Germinal center (tissue), 1 donor: ENCODE measurements around the gene VPS13A.
"Not testable (repeated sequence)": the region's sequence is repeated elsewhere in the genome, so short reads cannot be mapped to it uniquely, and the experiment has no call there.

Source experiments
- DNase-seq: peaks from one replicate; pipeline ENCODE4 v3.0.0; 2012; ENCODE audit warnings: mixed read lengths, low spot score

The VPS13A gene

DNA sequence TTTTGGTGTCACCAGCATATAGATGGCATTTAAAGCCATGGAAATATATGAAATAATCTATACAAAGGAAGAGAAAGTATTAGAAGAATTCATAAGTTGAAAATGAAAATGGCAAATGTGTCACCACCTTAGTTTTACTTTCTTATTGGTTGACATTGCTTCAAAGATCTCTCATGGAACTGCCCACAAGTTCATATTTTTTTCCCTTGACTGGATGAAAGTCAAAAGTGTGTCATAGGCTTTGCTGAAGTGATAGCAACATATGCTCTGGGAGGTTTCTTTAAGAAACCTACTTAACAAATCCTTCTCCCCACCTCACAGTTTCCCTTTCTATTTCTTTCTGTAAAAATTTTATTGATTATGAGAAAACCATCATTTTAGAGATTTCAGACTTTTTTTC lies 127.2 kb downstream of the VPS13A start:
- no peak for DNase-seq

DNA sequence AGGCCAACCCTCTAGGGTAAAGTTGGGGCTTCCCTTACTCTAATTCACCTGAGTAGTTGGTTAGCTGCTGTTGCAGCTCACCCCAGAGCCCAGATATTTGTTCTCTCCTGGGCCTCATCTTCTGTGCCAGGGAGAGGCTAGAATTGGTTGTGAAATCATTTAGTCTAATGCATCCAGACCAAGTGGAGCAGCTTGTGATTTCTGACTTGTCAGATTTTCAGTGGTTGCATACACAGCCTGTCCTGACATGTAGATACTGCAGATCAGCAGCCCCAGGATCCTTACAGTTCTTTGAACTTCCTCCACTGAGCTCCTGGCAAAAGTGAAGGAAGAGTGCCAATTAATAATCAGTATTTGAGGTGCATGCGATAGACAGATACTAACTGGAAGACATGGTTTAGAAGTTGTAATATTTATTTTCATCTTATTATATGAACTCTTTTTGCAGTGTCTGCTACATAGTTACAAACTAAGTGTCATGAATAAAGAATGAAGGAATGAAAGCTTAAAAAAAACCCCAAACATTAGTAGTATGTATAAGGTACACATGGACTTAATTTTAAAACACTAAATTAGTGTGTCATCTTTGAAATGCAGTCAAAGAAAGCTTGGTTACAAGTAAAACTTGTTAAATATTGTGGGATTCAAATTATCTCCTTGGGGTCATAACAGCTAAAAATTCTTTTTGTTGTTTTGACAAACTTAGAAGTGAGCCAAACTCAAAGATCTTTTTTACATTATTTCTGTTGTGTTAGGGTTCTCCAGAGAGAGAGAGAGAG lies 128.5 kb downstream of the VPS13A start:
- no peak for DNase-seq

DNA sequence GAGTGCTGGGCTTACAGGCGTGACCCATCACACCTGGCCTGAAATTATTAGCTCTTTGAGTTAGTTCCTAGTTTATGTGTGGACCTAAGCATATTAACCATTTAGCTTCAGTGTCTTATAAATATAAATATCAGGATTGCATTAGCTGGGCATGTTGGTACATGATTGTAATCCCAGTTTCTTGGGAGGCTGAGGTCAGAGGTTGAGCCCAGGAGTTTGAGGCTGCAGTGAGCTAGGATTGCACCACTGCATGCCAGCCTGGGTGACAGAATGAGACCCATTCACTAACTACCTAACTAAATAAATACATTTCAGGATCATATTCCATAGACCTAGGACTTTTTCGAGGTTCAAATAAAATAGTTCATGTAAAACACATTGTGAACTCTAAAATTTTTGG lies 129.8 kb downstream of the VPS13A start:
- DNase-seq: no peak

DNA sequence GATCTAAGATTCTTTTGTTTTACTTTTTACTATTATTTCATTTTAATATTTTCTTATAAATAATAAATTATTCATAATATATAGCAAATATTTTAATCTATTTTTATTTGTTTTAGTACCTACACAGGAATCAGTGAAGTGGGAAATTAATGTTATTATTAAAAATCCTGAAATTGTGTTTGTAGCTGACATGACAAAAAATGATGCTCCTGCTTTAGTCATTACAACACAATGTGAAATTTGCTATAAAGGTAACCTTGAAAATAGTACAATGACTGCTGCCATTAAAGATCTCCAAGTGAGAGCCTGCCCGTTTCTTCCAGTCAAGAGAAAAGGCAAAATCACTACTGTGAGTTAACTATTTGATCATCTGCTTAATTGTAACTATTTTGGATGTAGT lies 138.7 kb downstream of the VPS13A start:
- DNase-seq: no peak

DNA sequence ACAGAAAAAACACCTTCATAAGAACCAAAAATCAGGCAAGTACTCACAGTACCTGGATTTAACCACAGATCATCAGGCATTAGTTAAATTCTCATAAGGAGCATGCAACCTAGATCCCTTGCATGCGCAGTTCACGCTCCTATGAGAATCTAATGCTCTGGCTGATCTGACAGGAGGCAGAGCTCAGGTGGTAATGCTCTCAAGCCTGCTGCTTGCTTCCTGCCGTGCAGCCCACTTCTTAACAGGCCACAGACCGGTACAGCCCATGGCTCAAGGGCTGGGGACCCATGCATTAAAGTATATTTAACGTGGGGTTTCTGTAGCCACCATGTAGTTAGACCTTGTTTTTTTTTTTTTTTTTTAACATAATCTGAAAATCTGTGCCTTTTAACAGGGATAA lies 147.7 kb downstream of the VPS13A start:
- no peak for DNase-seq

DNA sequence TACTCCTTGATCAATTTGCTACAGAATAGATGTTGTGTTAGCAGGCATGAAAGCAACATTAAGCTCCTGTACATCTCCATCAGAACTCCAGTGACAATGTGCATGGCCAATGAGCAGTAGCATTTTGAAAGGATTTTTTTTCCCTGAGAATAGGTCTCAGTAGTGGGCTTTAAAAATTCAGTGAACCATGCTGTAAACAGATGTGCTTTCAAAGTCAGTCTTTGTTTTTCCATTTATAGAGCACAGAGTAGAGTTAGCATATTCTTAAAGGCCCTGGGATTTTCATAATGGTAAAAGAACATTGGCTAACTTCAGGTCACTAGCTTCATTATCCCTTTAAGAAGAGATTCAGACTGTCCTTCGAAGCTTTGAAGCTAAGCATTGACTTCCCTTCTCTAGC lies 150.8 kb downstream of the VPS13A start:
- no peak for DNase-seq

DNA sequence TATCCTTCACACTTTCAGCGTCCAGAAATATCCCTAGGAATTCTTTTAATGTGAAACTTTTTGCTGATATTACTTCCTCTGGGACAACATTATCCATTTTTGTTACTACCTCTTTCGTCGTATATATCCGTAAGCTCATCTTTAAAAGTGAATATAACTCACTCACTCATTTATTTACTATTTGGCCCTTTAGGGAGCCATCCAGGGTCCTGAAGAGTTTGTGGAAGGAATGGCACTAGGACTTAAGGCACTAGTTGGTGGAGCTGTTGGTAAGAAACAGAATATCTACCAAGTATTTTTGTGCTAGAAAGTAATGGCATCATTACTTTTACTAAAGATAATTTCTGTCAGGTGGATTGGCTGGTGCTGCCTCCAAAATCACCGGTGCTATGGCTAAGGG lies 192.7 kb downstream of the VPS13A start:
- no peak for DNase-seq

DNA sequence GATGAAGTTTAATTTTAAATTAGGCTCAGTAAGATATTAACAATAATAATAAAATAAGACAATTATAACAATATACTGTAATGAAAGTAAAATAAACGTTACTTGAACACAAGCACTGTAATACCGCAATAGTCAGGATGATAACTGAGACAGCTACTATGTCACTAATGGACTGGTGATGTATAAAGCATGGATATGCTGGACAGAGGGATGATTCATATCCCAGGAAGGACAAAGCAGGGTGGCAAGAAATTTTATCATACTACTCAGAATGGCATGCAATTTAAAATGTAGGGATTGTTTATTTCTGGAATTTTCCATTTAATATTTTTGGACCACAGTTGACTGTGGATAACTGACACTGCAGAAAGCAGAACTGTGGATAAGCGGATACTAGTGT lies 196.9 kb downstream of the VPS13A start:
- DNase-seq: no peak

DNA sequence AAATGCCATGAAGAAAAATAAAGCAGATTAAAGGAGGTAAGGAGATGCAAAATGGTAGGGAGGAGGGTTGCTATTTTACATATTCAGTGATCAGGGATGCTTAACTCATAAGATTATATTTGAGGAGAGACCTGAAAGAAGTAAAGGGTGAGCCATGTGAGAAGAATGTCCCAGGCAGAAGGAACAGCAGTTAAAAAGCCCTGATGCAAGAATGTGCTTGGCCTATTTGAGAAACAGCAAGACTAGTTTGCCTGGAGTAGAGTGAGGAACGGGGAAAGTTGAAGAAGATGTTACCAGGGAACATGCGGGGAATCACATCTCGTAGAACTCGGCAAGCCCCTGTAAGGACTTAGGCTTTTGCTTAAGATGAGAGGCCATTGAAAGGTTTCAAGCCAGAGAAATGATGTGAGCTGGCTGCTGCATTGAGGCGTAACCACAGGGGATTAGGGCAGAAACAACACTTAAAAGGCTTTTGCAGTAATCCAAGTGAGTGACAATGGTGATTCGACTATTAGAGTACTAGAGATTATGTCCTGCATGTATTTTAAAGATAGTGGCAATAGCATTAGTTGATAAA lies 198.7 kb downstream of the VPS13A start:
- DNase-seq: no peak

DNA sequence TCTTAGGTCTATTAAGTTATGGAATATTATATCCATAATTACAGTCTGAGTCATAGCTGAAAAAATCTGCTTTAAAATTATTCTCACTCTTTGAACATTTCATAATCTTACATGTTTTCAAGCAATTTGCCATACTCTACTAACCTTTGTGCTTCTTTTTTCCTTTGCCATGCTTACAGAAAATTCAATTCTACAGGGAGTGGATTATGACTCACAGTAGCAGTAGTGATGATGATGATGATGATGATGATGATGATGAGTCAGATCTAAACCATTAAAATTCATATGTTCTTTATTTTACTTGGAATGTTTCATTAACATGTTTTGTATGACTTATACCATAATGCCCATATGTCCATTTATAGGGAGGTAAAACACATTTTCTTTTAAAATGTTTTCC lies 207.1 kb downstream of the VPS13A start:
- DNase-seq: no peak

DNA sequence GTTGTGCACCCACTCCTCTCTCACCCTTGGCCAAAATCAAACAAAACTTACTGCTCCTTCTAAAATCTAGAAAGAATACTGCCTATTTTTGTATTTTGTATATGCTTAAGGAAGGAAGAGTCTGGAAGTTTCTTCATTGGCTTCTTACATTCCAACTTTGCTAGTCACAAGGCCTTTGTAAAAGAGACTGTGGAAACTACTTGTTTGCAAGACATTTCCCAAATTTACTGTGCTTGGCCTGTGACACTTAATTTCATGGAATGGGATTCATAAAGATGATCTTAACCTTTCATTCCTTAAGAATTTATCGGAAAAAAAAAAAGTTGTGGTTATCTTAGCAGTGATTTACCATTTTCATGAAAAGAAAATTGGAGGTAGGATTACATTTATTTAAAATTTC lies 208.9 kb downstream of the VPS13A start:
- DNase-seq: no peak

DNA sequence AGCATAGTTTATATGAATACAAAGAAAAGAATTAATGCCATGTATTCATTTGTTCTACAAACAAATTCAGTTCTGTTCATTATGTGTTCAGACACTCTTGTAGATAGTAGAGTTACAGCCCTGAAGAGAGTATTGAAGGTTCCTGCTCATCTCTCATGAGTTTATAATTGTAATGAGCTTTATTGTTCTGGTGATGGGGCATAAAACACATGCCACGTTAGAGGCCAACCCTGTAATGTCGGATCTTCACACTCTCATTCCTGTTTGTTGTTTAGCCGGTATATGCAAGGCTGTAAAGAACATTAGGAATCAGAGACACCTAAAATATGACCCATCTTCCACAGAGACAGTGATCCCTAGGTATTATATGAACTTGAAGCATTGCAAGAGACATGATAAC lies 214.5 kb downstream of the VPS13A start:
- DNase-seq: no peak

DNA sequence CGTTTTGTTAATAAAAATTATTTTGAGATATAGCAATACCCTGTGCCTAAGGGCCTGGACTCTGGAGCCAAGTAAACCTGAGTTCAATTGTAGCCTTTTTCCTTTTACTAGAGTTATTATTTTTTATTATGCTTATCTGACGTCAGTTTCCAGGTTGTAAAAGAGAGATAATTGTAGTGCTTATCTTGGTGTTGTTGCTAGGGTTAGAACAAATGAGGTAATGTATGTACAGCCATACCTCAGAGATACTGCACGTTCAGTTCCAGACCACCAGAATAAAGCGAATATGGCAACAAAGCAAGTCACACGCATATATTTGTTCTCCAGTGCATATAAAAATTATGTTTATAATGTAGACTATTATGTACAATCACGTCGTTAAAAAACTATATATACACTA lies 215.0 kb downstream of the VPS13A start:
- no peak for DNase-seq

DNA sequence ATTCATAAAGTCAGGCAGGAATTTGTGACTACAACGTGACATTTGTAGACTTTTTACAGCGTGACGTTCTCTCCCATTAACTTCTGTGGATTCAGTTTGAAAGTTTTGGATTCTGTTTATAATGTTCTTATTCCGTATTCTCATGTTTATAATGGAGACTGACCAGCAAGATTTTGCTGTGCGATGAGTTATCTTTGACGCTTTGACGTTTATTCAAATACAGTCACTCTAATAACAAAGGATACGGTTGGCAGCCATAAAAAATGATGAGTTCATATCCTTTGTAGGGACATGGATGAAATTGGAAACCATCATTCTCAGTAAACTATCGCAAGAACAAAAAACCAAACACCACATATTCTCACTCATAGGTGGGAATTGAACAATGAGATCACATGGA lies 221.2 kb downstream of the VPS13A start:
- DNase-seq: not testable (repeated sequence)

DNA sequence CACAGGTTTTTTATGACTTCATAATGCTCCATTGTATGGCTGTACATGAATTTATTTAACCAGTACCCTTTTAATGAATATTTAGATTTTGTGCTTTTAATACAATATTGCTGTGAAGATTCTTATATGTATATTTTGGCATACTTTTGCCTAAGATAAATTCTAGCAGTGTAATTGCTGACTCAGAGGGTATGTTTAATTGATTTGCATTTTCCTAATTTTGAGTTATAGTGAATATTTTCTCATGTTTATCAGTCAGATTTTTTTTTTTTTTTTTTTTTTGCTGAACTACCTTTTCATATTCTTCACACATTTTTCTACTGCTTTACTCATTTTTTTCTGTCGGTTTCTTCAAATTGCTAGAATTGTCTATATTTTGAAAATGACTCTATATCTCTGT lies 222.6 kb downstream of the VPS13A start:
- no peak for DNase-seq

DNA sequence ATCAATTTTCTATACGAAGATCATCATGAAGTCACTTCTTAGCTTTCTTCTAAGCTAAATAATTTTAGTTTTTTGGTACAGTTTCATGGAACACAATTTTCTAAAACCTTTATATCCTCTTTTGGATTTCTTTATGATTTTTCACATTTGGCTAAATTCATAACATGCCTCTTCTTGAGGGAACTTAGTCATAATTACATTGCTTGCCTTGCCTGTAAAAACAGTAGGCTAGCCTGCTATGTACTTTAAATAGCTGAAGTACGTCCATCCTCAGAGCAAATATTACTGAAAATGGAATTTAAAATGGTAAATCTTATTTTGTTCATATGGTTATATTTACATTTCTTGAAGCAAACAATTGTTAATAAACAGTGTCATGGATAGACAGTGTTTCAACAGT lies 225.0 kb downstream of the VPS13A start:
- no peak for DNase-seq

DNA sequence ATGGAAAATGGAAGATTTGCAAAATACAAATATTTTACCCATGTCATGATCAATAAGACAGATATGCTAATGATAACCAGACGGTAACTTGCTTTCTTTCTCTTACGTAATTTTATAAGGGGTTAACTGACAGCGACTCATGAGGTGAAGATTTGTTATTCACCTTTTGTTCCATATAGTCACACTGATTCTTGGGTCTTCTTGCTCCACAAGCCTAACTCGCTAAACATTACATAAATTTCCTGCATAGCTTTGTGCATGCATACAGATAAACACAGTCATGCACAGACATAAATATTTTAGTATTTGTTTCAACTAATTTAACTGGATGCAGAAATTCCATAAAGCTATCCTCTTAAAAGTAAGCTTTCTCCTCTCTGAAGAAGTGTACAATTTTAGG lies 225.9 kb downstream of the VPS13A start:
- DNase-seq: no peak

DNA sequence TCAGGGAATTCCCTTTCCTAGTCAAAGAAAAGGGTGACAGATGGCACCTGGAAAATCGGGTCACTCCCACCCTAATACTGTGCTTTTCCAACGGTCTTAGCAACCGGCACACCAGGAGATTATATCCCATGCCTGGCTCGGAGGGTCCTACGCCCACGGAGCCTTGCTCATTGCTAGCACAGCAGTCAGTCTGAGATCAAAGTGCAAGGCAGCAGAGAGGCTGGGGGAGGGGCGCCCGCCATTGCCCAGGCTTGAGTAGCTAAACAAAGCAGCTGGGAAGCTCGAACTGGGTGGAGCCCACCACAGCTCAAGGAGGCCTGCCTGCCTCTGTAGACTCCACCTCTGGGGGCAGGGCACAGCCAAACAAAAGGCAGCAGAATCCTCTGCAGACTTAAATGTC lies 231.2 kb downstream of the VPS13A start:
- not testable (repeated sequence) for DNase-seq

DNA sequence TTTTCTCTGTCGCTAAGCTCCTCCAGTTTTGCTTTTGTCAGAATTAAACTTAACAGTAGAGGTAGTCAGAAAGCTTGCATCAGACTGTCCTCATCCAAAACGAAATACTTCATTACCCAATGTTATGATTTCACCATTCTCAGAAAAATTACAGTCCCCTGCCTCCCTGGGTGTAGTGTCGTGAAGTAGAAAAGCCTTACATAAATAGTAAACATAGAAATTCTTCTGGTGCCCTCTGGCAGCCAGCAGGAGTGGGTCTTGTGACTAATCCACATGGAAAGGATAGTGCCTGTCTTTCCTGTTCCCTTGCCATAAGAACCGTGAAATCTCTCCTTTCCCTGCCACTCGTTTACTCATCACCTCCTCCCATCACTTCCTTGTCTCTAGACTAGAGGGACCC lies 240.2 kb downstream of the VPS13A start:
- DNase-seq: no peak

DNA sequence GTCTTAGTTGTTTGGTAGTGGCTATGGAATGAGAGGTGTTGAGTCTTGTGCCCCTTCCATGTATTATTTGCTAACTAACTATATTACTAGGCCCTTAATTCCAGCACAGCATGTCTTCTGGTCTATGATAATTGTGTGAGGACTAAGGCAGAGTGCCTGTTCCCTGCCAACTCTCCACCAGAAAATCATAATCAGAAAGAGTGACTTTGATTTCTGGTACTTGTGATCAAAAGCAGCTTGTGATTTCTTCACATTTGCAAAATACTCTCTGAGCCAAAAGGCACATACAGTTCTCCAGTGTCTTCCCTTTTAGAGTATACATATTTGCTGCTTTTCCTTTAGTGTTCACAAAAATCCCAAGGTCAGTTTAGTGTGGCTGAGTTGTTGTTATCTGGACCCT lies 240.9 kb downstream of the VPS13A start:
- no peak for DNase-seq

DNA sequence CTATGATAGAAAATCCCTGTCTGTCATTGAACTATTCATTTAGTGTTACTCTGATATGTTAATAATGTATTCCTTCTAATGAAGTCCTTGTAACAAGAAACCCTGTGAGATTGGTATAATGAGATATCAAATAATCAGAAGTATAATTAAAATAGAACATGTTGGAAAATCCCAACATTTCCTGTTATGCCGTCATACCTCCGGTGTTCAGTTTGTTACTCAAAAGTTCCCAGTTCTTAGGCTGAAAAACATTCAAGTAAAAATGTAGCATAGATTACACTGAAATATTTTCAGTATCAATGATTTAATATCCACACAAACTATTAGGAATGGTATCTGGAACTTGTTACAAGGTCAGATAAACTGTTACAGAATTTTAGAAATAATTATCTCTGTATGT lies 243.3 kb downstream of the VPS13A start:
- DNase-seq: no peak

DNA sequence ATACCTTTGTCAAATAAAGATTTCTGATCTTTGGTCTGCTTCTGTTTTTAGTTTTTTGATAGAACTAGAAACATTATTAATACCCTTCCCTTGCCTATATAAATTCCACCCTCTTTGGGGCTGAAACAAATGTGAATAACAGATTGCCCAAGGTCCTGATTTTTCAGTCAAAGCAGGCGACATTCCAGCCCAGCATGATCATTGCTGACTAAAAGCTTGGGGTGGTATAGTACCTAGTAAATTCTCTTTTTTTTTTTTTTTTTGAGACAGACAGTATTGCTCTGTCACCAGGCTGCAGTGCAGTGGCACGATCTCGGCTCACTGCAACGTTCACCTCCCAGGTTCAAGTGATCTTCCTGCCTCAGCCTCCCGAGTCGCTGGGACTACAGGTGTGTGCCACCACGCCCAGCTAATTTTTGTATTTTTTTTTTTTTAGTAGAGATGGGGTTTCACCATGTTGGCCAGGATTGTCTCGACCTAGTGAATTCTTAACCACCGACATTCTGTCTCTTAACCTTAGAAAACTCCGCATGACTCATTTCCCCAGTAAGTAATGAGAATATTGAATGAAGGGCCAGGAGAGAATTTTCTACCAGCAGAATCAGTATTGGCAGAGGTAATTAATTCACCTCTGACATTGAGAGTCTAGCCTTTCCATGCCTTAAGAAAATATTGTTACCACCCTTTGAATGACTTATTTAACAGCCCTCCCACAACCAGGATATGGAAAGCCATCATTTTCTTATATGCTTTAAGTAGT lies 244.4 kb downstream of the VPS13A start:
- DNase-seq: no peak

DNA sequence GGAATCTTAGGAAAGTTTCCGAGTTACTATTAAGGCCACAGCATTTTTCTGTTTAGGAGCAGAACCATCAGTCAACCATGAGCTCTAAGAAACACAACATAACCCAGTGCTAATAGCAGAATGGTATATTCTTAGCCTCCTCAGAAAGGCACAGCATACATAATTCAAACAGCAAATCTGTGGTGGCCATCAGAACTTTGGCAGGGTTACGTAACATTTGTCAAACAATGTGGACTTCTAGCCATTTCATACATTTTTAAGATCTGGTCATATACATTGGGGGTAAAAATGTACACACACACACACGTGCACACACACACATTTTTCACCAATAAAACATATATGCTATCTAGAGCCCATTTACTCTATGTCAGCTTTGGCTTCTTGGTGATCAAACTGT lies 245.6 kb downstream of the VPS13A start:
- DNase-seq: no peak
